Measurements from ENCODE around the gene PDE6A.
A peak's percentile ranks its signal among the peaks of the same experiment; 100 is the strongest.

The PDE6A gene

DNA sequence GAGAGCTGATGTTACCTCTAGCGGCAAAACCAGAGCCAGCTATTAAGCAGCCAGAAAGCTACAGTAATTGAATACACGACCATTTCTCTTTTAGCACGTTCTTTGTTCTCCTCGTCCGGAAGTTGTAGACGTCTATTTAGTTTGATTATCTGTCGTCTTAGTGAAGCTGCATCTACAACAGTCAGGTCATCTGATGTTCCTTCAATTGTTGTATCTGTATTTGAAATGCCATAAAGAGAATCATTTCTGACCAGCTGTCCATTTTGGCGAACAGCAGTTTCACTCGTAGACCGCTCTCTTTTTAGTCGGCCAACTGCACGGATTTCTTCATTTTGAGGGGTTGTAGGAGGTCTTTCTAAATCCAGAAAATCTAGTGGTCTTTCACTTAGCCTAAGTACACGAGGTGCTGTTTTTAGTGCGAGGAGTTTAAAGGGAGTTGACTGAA lies 12.6 kb downstream of the PDE6A start (continued):
- TF ChIP-seq, protein P1, sequence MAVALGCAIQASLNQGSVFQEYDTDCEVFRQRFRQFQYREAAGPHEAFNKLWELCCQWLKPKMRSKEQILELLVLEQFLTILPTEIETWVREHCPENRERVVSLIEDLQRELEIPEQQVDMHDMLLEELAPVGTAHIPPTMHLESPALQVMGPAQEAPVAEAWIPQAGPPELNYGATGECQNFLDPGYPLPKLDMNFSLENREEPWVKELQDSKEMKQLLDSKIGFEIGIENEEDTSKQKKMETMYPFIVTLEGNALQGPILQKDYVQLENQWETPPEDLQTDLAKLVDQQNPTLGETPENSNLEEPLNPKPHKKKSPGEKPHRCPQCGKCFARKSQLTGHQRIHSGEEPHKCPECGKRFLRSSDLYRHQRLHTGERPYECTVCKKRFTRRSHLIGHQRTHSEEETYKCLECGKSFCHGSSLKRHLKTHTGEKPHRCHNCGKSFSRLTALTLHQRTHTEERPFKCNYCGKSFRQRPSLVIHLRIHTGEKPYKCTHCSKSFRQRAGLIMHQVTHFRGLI (tag by site-specific recombination; IDR thresholded peaks at IDR 0.05): no peak
- TF ChIP-seq, protein P2, sequence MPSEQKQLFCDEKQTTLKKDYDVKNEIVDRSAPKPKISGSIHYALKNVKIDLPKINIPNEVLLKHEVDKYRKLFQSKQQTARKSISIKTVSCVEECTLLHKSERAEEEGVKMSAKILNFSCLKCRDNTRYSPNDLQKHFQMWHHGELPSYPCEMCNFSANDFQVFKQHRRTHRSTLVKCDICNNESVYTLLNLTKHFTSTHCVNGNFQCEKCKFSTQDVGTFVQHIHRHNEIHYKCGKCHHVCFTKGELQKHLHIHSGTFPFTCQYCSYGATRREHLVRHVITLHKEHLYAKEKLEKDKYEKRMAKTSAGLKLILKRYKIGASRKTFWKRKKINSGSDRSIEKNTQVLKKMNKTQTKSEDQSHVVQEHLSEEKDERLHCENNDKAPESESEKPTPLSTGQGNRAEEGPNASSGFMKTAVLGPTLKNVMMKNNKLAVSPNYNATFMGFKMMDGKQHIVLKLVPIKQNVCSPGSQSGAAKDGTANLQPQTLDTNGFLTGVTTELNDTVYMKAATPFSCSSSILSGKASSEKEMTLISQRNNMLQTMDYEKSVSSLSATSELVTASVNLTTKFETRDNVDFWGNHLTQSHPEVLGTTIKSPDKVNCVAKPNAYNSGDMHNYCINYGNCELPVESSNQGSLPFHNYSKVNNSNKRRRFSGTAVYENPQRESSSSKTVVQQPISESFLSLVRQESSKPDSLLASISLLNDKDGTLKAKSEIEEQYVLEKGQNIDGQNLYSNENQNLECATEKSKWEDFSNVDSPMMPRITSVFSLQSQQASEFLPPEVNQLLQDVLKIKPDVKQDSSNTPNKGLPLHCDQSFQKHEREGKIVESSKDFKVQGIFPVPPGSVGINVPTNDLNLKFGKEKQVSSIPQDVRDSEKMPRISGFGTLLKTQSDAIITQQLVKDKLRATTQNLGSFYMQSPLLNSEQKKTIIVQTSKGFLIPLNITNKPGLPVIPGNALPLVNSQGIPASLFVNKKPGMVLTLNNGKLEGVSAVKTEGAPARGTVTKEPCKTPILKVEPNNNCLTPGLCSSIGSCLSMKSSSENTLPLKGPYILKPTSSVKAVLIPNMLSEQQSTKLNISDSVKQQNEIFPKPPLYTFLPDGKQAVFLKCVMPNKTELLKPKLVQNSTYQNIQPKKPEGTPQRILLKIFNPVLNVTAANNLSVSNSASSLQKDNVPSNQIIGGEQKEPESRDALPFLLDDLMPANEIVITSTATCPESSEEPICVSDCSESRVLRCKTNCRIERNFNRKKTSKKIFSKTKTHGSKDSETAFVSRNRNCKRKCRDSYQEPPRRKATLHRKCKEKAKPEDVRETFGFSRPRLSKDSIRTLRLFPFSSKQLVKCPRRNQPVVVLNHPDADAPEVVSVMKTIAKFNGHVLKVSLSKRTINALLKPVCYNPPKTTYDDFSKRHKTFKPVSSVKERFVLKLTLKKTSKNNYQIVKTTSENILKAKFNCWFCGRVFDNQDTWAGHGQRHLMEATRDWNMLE (tag by site-specific recombination; conservative IDR thresholded peaks at IDR 0.05; ENCODE audit: low read depth): no peak
- TF ChIP-seq GLI4 (tag by site-specific recombination; IDR thresholded peaks at IDR 0.05) (no peak), ZNF561 (tag by site-specific recombination; IDR thresholded peaks at IDR 0.05; ENCODE audit: borderline replicate concordance) (no peak), BCL11B (tag by site-specific recombination; IDR thresholded peaks at IDR 0.05; ENCODE audit: low read depth) (no peak), ZNF155 (tag by site-specific recombination; IDR thresholded peaks at IDR 0.05) (no peak)
- TF ChIP-seq, protein P3, sequence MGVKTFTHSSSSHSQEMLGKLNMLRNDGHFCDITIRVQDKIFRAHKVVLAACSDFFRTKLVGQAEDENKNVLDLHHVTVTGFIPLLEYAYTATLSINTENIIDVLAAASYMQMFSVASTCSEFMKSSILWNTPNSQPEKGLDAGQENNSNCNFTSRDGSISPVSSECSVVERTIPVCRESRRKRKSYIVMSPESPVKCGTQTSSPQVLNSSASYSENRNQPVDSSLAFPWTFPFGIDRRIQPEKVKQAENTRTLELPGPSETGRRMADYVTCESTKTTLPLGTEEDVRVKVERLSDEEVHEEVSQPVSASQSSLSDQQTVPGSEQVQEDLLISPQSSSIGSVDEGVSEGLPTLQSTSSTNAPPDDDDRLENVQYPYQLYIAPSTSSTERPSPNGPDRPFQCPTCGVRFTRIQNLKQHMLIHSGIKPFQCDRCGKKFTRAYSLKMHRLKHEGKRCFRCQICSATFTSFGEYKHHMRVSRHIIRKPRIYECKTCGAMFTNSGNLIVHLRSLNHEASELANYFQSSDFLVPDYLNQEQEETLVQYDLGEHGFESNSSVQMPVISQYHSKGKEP (tag by site-specific recombination; IDR thresholded peaks at IDR 0.05): no peak
- TF ChIP-seq, protein P4, sequence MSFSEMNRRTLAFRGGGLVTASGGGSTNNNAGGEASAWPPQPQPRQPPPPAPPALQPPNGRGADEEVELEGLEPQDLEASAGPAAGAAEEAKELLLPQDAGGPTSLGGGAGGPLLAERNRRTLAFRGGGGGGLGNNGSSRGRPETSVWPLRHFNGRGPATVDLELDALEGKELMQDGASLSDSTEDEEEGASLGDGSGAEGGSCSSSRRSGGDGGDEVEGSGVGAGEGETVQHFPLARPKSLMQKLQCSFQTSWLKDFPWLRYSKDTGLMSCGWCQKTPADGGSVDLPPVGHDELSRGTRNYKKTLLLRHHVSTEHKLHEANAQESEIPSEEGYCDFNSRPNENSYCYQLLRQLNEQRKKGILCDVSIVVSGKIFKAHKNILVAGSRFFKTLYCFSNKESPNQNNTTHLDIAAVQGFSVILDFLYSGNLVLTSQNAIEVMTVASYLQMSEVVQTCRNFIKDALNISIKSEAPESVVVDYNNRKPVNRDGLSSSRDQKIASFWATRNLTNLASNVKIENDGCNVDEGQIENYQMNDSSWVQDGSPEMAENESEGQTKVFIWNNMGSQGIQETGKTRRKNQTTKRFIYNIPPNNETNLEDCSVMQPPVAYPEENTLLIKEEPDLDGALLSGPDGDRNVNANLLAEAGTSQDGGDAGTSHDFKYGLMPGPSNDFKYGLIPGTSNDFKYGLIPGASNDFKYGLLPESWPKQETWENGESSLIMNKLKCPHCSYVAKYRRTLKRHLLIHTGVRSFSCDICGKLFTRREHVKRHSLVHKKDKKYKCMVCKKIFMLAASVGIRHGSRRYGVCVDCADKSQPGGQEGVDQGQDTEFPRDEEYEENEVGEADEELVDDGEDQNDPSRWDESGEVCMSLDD (tag by site-specific recombination; IDR thresholded peaks at IDR 0.05): no peak

DNA sequence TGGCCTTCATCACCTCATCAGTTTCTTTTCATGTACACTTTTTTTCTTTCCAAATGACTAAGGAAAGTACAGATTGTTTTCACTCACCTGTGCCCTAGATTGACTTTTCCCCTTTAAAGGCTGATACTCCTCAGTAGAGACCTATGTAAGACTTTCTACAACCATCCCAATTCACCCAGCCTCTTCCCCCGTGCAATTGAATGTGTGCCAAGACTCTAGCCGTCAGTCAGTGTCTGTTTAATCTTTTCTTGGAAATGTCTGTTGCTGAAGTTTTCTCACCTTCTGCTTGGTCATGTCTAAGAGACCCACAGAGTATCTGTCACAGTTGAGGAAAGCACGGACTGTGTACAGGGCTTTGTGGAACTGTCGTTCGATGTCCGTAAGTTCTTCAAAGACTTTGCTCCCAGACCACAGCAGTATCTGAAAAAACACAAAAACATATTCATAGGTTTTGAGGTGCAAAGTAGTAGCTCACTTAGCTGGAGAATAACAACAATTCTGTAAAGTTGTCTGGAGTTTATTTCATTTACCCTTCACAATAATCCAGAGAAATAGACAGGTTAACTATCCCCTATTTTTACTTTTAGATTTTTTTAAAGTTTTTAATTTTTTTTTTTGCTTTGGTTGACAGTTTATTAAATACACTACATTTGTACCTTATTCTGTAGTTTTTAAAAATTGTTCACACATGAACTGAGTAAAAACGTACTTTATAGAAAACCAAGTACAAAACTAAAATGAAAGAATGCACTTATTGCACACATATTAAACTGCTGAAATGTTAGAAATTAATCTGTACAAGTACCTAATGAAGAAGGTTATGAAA lies 13.6 kb downstream of the PDE6A start:
- CTCF ChIA-PET: interaction anchor here (1.5 kb wide), 1 partner anchor 101 kb away, joined by 7 read pairs; no protein-coding TSS in a partner anchor
- POLR2A ChIA-PET: no interaction called here
- TF ChIP-seq ZNF223 (tag by site-specific recombination; IDR thresholded peaks at IDR 0.05): no peak
- no peak for TF ChIP-seq ZNF837 (tag by site-specific recombination; IDR thresholded peaks at IDR 0.05)
- TF ChIP-seq ZNF529 (tag by site-specific recombination; IDR thresholded peaks at IDR 0.05; ENCODE audit: insufficient replicate concordance): no peak
- no peak for TF ChIP-seq ZNF114 (tag by site-specific recombination; IDR thresholded peaks at IDR 0.05)
- no peak for TF ChIP-seq ZNF138 (tag by site-specific recombination; IDR thresholded peaks at IDR 0.05; ENCODE audit: borderline replicate concordance)
- TF ChIP-seq ZNF664 (tag by site-specific recombination; IDR thresholded peaks at IDR 0.05): peak; percentile 70
- TF ChIP-seq PRDM1 (tag by site-specific recombination; IDR thresholded peaks at IDR 0.05): peak; percentile 52; the same call in 1 of the 2 replicates
- TF ChIP-seq, protein P5, sequence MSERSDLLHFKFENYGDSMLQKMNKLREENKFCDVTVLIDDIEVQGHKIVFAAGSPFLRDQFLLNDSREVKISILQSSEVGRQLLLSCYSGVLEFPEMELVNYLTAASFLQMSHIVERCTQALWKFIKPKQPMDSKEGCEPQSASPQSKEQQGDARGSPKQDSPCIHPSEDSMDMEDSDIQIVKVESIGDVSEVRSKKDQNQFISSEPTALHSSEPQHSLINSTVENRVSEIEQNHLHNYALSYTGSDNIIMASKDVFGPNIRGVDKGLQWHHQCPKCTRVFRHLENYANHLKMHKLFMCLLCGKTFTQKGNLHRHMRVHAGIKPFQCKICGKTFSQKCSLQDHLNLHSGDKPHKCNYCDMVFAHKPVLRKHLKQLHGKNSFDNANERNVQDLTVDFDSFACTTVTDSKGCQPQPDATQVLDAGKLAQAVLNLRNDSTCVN (tag by site-specific recombination; optimal IDR thresholded peaks at IDR 0.05): no peak
- TF ChIP-seq, protein P1 (tag by site-specific recombination; IDR thresholded peaks at IDR 0.05): no peak
- TF ChIP-seq EGR2 (tag by site-specific recombination; IDR thresholded peaks at IDR 0.05; ENCODE audit: low read depth): no peak
- TF ChIP-seq, protein P6, sequence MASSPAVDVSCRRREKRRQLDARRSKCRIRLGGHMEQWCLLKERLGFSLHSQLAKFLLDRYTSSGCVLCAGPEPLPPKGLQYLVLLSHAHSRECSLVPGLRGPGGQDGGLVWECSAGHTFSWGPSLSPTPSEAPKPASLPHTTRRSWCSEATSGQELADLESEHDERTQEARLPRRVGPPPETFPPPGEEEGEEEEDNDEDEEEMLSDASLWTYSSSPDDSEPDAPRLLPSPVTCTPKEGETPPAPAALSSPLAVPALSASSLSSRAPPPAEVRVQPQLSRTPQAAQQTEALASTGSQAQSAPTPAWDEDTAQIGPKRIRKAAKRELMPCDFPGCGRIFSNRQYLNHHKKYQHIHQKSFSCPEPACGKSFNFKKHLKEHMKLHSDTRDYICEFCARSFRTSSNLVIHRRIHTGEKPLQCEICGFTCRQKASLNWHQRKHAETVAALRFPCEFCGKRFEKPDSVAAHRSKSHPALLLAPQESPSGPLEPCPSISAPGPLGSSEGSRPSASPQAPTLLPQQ (tag by site-specific recombination; IDR thresholded peaks at IDR 0.05): no peak
- no peak for TF ChIP-seq ZNF16 (tag by site-specific recombination; IDR thresholded peaks at IDR 0.05; ENCODE audit: low read depth)
- no peaks in the 10 kb centered on the region for H3K36me3 ChIP-seq (ENCODE audit: control insufficient read depth in 2 of 2, insufficient read depth in 1 of 2, low read length in 2 of 2)
- no peaks in the 10 kb centered on the region for H3K9me3 ChIP-seq (ENCODE audit: control insufficient read depth, insufficient read depth, low read depth, low read length)
- no peak overlapping the region for H3K4me3 ChIP-seq (ENCODE audit: low read depth, low read length)
- no peak overlapping the region for H3K27ac ChIP-seq (ENCODE audit: extremely low read depth, low read depth, low read length)
- H3K4me1 ChIP-seq (ENCODE audit: control insufficient read depth, insufficient read depth, low read length): no peaks in the 10 kb centered on the region

Measured in HEK293 (cell line).